Myocyte (in vitro differentiated cells): ENCODE results near the gene COL6A3. TPM values are rescaled to one million over a fixed set of nuclear protein-coding genes. Genes with fewer than 3 reads are reported as not detected.
"Not testable (repeated sequence)": the region's sequence is repeated elsewhere in the genome, so short reads cannot be mapped to it uniquely, and the experiment has no call there.

Experiments used
- DNase-seq: peaks from one replicate; pipeline ENCODE4 v3.0.0-alpha.2; 2012; ENCODE audit warnings: low read depth
- total RNA-seq: library from RNA; depleted of rRNA; stranded (reverse); fragments of >200 nt; gene quantifications from 2 replicates; pipeline ENCODE4 v1.2.3, GENCODE V29; 2014

The COL6A3 gene
- total RNA-seq, 1 donor from 2014 or later, result 9.1 TPM

DNA sequence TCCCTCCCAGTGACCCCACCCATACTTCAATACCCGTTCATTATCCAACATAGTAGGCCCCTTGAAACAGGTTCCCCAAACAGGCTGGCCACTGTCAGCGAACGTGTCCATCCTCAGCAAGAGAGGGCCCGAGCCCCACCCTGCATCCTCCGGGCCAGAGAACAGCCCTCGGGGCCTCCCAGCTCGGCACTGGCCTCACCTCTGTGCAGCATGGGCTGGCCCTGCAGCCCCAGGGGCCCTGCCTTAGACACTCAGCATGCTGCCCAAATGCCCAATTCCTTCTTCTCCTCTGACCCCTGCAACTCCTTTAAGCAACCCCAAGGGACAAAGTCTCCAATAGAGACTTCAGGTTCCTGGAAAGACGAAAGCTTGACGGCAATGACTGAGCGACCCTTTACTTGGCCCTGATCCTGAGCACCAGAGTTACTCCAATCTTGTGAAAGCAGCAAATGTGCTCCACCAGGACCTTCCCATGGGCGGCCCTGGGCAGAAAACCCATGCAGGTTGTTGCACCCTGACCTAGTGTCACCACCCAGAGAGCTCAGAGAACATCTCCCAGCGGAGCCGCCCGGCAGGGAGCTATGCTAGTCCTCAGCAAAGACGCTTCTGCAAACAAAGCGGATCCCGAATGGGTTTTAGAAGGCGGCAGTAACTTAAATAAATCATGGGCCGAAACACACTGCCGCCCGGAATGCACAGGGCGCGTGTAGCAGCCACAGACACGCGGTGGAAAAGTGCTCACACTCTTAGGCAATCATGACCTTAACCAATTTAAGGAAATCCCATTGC lies 782 bp downstream of the COL6A3 start:
- no peak for DNase-seq

DNA sequence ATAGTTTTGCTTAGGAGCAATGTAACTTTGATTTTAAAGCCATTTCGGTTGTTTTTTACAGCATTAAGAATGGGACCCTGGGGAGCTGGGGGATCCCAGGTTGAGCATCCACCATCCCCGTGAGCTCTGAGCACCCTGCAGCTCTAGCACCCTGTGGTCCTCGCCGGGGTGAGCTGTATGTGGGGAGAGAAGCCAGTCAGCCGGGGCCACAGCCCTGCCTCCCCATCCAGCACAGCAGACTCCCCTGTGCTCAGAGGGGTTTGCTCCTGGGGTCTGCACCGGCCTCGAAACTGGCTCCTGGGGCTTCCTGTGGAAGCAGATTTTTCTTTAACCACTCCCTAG lies 1.3 kb downstream of the COL6A3 start:
- no peak for DNase-seq

DNA sequence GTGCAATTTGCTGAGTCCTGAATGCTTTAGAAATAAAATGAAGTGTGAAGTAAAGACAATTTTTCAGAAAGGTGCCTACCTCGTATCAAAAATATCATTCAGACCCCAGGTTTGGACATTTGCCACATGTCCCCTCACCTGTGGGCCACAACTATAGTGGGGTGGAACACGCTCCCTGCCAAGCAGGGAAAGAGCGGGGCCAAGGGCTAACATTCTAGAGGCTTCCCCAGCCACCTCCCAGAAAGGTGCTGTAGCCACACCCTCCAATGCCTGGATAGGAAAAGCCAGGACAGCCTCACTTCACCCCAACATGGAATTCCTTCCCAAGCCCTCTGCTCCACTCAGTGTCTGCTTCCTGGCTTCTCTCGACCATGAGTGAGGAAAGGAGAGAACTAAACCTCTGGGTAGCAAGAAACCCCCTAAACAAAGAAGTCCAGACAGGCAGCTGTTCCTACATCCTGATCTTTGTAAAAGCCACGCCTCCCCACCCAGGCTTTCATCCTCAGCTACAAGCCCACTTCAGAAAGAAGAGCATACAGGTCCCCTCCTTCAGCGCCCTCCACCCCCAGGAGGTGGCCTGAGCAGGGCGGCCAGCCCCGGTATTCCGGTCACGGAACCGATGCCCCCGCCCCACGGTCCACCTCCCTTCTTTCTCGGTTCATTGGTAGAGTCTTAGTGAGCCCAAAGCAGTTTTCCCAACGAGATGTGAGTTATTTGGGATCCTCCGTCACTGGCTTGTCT lies 2.1 kb downstream of the COL6A3 start:
- no peak for DNase-seq

DNA sequence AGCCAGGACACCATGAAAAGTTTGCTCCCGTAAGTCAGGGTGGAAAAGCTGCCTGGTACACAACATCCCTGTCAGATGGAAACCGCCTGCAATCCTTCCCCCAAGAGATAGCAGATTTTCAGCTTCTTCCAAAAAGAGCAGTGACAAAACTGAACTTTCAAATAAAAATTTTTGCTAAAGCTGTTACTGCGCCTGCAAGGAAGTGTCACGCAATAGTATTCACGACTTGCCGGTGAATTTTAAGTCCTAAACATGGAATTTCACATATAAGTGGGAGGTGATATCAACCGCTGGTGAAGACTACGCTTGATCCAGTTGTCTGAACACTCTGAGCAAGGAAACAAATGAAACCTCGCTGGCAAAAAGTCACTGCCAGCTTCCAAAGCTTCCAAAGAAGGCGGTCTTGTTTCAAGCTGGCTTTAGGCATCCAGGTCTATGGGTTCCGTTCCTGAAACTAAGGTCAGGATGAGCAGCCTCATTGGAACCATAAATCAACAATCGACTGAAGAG lies 2.8 kb downstream of the COL6A3 start:
- DNase-seq, result no peak

DNA sequence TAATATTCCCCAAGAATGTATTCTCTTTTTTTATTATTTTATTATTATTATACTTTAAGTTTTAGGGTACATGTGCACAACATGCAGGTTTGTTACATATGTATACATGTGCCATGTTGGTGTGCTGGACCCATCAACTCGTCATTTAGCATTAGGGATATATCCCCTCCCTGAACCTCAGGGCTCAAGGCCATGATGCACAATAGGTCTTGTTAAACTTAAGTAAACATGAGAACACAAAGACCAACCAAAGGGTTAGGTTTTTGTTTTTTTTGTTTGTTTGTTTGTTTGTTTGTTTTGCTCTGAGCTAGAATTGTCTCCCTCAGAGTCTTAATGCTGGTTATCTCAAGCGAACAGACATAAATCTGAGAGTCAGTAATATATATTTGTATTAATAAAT lies 4.7 kb downstream of the COL6A3 start:
- DNase-seq, result not testable (repeated sequence)

DNA sequence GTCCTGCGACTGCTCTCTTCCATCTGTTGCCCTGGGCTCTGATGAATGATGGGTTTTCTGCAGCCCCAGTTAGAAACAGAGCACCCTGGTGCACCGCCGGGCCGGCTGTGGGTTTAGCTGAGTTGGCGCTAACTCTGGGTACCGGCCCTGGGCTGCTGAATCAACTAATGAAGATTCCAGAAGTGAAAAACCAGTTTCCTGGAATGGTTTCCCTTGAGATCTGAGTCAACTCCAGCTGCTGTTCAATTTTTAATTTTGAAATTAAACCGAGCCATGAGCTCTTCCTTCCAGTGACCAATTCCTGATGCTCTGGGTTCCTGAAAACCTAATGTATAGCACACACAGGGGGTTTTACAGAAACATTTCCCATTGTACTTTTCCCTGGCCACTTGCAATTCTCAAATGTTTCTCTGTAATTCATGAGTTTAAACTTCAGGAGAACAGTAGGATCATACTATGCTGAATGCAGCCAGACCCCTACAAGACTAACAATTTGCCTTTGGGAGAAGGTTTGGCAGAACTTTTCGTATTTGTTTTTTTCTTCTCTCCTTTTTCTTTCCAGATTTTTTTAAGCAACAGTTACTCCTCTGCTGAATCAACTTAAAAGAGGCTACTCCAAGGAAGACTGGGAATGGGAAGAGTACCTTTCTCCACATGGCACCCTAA lies 5.5 kb downstream of the COL6A3 start:
- peak; percentile 81 for DNase-seq

DNA sequence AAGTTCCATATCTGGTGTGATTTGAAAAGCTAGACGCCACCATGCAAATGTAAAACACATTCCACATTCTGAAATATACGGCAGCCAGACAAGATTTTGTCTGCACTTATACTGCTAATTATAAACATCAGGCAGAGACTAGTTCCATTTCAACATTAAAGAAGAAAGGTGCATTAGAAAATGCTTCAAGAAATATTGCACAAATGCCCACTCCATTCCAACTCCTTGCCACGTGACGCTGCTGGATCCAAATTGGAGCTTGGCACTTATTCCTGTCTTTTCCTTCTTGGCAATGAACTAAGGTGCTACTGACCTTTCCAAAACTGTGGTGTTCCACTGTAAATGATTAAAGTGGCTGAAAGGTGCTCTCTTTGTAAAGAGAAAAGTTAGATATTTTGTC lies 6.3 kb downstream of the COL6A3 start:
- no peak for DNase-seq

DNA sequence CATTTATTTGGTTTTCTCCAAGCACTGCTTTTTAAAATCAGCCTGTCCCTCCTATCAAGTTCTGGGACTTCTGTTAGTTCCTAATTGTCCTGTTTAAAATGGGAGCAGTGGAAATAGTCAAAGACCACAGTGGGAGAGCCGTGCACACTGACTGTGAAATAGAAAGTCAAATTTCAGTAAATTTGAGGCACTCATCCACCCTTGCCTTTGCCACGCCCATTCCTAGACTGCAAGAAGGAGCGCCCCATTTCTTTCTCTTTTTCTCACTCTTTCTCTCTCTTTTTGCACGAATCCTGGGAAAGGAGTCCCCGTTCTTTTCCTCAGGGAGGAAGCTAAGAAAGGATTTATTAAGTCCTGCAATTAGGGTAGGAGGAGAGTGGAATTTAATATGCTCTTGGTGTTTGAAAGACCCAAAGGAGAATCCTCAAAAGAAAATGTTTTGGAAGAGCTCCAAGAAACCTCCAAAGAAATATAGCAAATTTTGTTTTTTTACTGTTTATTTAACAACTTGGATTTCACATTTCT lies 7.5 kb downstream of the COL6A3 start:
- DNase-seq, result no peak

DNA sequence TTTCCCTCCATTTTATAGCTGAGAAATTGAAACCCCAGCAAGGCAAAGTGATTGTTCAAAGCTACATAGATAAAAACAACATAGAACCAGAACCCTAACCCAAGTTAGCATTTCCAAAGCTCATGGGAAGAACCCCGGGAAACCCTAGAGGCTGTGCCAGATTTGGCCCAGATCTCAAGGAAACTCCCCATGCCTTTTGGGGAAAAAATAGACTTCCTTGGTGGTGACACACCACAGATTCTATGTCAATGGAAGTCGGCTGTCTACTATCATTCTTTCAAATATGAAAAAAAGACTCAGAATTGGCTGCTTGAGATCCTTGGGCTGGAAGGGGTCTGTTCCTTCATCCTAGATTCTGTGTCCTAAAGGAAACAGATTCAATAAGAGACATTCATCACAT lies 8.4 kb downstream of the COL6A3 start:
- DNase-seq, result no peak

DNA sequence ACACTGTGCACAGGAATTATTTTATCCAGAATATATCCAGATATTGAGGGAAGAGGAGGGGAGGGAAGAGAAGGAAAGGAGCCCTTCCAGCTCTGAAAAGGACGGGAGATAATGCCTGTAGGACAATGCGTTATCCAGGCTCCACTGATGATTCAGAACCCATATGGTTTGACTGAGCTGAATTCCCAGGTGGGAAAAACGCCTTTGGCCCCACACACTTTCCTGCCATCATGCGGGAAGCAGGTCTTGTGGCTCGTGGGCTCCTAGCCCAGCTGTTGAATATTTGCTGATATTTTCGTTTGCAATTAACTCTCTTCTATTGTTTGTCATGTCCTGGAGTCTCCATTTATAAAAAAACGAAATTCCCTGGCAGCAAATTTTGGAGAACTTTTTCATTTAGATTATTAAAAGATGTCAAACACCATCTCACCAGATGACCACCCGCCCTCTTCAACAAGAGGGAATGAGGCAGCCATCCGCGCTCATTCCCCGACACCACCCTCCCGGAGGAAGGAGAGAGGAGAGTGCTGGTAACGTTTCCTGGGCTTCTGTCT lies 8.9 kb downstream of the COL6A3 start:
- DNase-seq, result no peak

DNA sequence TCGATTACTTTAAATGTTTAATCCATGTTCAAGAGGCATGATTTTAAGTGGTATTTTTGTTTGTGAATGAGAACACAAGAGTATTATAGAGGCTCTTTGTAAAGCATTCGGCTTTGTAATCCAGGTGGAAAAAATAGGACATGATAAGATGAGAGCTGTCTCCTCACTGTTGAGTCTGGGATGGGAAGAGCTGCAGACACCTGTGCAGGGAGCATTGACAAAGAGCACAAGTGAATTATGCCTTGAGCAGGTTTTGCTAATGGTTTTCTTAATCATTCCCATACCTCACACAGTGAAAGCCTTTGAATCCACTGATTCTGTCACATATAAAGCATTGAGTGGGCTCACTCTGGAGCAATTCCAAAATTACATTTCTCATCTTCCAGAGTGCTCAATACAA lies 9.6 kb downstream of the COL6A3 start:
- DNase-seq, result no peak

DNA sequence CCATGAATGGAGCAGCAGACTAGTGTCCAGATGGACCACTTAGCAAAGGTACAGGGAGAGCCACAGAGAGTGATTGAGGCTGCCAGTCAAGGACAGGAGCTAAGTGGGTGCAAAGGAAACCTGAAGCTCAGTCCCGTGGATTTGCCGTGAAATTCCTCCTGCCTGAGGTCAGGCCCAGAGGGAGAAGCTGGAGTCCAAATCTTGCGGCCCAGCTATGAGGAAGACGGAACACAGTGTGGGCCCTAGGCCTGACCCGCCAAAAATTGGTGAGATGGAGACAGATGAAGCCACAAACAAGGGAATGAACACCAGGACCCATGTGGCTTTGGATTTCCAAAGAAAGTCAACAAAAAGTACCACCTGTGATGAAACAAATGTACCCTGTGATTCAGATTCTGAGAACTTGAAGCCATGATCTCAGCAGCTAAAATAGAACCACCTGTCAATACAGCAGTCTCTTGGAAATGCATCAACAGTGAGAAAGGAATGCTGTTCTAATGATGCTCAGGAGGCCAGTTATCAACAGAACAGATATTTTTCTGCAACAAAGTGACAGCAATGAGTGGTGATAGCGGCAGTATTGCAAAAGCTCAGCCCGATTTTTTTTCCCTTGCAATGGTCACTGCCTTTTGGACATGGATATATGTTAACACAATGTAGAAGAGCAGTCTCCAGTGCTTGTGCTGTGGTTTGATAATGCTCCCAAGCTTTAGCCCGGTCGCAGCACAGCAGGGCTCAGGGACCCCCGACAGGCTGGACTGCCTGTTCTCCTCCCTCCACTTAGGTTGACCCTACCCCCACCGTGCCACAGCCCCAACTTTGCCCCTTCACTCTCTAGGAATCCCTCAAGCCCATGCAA lies 10.7 kb downstream of the COL6A3 start:
- peak; percentile 86 for DNase-seq

DNA sequence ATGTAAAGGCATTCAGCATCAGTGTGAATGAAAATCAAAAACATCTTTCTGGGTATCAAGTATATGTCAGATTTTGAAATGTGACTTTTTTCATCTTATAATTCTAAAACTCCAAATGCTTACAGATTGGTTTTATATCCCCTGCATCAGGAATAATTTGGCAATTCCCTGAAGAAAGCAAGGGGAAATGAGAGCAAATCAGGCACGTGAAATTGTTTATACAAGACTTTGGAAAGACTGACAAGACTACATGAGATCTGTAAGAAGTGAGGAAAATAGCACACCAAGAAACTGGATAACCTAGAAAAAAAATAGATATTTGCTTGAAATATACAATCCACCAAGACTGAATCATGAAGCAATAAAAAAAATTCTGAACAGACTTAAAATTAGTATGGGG lies 13.8 kb downstream of the COL6A3 start:
- no peak for DNase-seq

DNA sequence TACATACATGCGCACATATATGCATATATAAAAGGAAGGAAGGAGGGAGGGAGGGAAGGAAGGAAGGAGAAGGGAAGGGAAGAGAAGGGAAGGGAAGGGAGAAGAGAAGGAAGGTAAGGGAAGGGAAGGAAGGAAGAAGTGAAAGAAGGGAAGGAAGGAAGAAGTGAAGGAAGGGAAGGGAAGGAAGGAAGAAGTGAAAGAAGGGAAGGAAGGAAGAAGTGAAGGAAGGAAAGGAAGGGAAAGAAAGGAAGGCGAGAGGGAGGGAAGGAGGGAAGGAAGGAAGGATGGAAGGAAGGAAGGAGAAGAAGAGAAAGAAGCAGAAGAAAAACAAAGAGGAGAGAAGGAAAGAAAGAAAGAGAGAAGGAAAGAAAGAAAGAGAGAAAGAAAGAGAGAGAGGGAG lies 16.9 kb downstream of the COL6A3 start:
- no peak for DNase-seq

DNA sequence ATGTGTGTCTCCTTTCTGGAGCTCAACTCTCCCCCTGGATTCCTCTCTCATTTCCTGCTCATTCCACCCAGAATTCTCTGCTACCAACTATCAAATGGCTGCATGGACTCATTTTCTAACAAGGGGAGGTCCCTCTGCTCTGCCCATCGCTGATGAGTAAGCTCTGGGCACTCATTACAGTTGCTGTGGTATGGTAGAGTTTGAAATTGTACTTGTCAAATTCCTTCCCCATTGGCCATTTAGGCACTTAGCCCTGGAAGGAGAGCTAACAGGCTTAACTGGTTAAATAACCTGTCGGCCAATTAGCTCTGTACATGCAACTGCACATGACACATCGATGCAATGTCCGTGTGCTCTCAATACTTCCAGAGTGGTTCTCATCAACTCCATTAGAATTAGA lies 20.4 kb downstream of the COL6A3 start:
- DNase-seq, result peak; percentile 32

DNA sequence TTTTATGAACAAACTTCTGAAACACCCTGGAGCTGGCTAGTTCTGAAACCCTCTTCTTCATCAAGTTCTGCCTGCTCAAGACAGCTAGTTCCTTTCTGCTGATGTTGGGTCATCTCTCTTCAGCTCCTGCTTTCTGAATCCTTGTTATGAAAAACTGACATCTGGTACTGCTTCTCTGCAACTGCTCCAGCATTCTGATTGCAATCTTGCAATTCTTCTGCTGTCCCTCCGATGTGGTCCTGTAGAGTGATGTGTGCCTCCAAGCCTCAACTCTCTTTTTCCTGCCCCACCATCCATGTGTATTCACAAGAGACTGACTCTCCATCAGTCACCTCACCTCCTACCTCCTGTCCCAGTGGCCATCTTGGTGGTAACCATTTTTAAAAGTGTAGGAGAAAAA lies 21.8 kb downstream of the COL6A3 start:
- no peak for DNase-seq

DNA sequence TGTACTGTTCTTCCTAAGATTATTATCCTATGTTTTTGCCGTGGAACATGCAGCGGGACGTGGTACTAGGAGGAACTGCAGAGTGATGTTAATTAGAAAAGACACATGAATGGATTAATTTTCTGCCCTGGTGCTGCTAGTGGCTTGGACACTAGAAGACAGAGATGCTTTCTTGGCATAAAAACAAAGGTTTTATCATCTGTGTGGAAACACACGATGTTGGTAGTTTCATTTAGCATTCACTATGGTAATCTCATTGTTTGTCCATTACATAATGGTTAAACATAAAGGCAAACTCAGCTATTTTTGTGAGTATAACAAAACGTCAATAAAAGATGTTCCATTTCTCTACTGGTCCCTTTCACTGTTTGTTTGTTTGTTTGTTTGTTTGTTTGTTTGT lies 22.8 kb downstream of the COL6A3 start:
- DNase-seq, result no peak

DNA sequence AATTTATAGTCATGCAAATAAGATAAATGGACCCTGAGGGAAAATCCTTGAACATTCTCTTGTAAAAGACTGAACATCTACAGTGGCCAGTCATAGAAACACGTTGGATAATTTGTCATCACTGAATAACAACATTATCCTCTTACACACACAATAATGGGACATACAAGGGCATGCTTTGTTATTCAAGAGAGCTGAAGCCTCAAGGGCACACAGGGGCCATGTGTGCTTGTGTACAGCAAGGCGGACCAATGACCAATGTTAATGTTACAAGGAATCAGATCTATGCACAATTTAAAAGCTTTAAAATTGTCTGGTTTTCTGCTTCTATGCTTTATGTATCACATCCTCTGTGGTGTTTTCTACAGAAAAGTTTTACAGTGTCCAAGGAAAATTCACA lies 23.7 kb downstream of the COL6A3 start:
- no peak for DNase-seq

DNA sequence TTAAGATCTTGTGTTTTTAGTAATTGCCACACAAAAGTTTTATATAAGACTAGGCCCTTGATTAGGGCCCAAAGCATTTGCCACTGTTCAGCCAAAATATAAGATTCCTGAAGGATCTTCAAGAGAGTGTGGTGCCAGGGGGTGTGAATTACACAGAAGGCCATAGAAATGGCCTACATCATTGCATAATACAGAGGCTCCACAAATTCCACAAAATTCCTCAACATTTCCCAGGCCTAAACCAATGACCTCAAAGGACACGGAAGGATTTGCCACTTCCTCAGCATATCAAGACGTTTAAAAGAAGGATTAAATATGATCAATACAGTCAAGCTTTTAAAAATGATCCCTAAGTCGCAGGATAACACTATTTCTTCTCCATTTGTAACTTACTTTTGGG lies 24.1 kb downstream of the COL6A3 start:
- DNase-seq, result no peak

DNA sequence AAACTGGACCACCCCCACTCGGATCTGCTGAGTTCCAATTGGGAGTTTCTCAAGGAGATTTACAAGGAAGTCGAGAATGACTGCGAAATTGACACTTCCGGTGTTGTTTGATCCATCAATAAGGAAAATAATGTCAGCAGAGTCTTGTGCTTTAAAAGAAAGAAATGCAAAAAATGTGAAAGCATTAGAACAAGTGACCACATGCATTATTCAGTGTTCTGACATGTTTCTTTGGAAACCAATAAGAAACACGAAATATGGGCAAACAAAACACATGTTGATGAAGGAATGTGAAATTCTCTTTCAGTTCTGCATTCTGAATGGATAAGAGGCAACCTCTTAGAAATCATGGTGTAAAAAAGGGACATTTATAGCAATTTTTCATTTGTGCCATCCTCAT lies 25.9 kb downstream of the COL6A3 start:
- no peak for DNase-seq

DNA sequence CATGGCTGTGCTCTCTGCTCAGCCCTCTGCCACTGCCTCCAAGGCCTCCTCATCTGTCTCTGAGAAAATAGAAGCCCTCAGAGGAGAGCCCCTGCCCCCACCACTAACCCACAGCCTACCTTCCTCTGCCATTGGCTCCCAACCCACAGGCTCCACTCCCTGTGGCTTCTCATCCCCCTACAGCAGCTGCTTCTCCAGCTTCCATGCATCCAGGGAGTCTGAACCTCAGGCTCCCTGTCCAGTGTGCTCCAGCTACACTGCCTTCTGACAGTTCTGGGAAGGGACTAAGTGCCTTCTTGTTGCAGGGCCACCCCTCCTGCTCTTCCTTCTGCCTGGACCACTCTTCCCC lies 29.3 kb downstream of the COL6A3 start:
- peak; percentile 88 for DNase-seq
